ENCODE data around the gene EFCAB11.

Gene EFCAB11

DNA sequence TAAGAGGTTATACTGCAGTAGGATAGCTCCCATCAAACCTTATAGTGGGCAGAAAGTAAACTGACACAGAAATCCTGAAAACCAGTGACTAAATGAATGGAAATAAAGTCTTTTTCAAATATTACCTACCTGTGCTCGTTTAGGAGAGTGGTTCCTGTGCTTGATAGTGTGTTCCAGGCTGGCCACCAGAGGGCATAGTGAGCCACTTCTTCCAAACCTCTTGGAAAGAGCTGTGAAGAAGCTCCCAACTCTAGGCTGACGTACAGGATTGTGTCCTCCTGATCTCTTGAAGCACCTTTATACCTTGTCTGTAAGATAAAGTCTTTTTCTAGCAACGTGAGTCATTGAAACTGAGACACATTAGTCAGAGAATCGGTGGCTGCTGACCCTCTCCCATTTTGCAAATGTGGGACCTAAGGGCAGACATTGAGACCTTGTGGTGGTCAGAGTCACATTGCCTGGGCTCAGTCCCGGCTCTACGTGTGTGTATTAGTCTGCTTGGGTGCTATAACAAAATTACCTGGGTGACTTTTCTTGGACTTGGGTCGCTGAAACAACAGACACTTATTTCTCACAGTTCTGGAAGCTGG lies 18.8 kb upstream of the EFCAB11 start:
- TF ChIP-seq, protein P1, sequence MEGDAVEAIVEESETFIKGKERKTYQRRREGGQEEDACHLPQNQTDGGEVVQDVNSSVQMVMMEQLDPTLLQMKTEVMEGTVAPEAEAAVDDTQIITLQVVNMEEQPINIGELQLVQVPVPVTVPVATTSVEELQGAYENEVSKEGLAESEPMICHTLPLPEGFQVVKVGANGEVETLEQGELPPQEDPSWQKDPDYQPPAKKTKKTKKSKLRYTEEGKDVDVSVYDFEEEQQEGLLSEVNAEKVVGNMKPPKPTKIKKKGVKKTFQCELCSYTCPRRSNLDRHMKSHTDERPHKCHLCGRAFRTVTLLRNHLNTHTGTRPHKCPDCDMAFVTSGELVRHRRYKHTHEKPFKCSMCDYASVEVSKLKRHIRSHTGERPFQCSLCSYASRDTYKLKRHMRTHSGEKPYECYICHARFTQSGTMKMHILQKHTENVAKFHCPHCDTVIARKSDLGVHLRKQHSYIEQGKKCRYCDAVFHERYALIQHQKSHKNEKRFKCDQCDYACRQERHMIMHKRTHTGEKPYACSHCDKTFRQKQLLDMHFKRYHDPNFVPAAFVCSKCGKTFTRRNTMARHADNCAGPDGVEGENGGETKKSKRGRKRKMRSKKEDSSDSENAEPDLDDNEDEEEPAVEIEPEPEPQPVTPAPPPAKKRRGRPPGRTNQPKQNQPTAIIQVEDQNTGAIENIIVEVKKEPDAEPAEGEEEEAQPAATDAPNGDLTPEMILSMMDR (IDR thresholded peaks at IDR 0.05; ENCODE audit: low read depth, low read length), result peak; percentile 82
- no peak overlapping the region for H3K4me3 ChIP-seq (ENCODE audit: low read depth, low read length)

DNA sequence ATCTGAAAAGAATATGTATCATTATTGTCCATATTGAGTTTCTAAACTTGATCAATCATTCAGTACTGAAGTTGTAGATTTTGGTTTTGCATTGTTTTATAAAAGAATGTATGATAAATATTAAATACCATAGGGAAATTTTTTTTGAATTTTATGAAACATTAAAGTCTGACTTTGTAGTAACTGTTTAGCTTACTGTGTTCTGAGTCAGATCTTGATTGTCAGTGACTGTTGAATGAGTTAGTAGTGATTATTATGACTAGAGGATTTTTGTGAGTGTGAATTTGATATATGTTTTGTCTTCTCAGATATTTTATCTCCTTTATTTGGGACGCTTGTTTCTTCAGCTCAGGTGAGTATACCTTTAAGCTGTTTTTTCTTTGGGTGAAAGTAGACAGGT lies 11.3 kb upstream of the EFCAB11 start:
- TF ChIP-seq, protein P1 (IDR thresholded peaks at IDR 0.05; ENCODE audit: low read depth, low read length), result no peak
- no peak overlapping the region for H3K4me3 ChIP-seq (ENCODE audit: low read depth, low read length)

- TF ChIP-seq, protein P1 (IDR thresholded peaks at IDR 0.05; ENCODE audit: low read depth, low read length), result no peak
- H3K4me3 ChIP-seq (ENCODE audit: low read depth, low read length), result no peak overlapping the region
Observed at GRCh38 chr14:89963288-89963978, 8.9 kb upstream of the EFCAB11 start.

- H3K4me3 ChIP-seq (ENCODE audit: low read depth, low read length), result no peak overlapping the region
- TF ChIP-seq, protein P1 (IDR thresholded peaks at IDR 0.05; ENCODE audit: low read depth, low read length), result no peak
Observed at GRCh38 chr14:89960914-89961313, 6.4 kb upstream of the EFCAB11 start.

DNA sequence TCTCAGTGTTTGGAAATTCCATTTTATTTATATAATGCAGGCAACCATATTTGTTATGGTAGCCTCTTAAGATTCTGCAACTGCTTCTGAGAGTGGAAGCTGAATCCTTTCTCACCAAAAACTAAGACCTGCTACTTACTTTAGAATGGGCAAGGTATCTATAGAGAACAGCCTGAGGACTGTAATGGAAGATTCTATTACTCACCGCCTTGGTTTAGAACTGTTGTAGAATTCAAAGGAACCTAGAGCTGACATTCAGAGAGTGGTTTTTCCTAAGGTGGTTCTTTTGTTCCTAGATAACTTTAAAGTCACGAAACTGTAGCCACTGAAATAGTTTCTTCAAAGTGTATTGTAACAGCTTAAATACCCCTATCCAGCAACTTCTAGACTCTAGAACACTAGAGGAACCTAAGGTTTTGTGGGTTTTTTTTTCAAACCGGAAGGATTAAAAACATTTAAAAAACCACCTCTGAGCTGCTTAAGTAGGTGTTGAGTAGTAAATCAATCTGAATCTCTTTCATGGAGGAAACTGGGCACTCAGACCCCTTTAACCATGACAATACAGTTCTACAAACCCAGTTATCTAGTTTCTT lies 5.4 kb upstream of the EFCAB11 start:
- TF ChIP-seq, protein P1 (IDR thresholded peaks at IDR 0.05; ENCODE audit: low read depth, low read length), result no peak
- H3K4me3 ChIP-seq (ENCODE audit: low read depth, low read length), result no peak overlapping the region

DNA sequence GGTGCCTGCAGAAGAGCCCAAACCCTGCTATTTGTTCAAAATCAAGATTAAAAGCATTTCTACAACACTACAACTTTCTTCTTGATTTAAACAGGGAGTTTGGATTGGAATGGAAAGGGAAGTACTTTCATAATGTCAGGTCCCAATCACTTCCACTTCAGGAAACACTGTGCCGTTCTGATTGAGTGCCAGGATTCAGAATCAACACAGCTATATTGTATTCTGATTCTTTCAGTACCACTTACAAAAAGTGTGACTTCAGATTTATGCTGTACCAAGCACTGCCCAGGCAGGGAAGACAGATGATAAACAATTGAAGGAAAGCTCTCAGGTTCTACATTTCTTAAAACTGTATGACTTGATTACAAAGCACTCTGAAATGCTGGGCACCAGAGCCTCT lies 4.4 kb upstream of the EFCAB11 start:
- no peak overlapping the region for H3K4me3 ChIP-seq (ENCODE audit: low read depth, low read length)

More for the DNA sequence above, 4.4 kb upstream of the EFCAB11 start:
- TF ChIP-seq, protein P1 (IDR thresholded peaks at IDR 0.05; ENCODE audit: low read depth, low read length), result no peak

Measured in WI38 (cell line).